ENCODE data around the gene PRR22. TPM values are rescaled to one million over a fixed set of nuclear protein-coding genes. Genes with fewer than 3 reads are reported as not detected.

Gene PRR22
- polyA plus RNA-seq, 1 donor: 4.6 TPM

- Histone ChIP-seq H3K27ac (ENCODE audit: low read length) (peak within 1 kb of the TSS; percentile 96), H3K36me3 (ENCODE audit: control insufficient read depth, insufficient read depth, low read length) (peaks cover 40% of the 10 kb centered on the region), H3K4me1 (ENCODE audit: control insufficient read depth, insufficient read depth, low read length) (peaks cover 8% of the 10 kb centered on the region), H3K9me3 (ENCODE audit: control insufficient read depth, low read depth, low read length) (peaks cover 11% of the 10 kb centered on the region), H3K4me3 (ENCODE audit: low read length) (peak within 1 kb of the TSS; percentile 95), H3K27me3 (ENCODE audit: control insufficient read depth, insufficient read depth, low read length) (no peaks in the 10 kb centered on the region)
- WGBS (ENCODE audit: insufficient coverage, low lambda C conversion rate): no CpG with 5 or more reads among the region's 72 CpGs
- peak; percentile 99 for DNase-seq
Measured at GRCh38 chr19:5790559-5791520, 6.3 kb upstream of the PRR22 start, which contains the start of gene DUS3L. TSS of gene DUS3L (minus strand) at chr19:5791163. CDS start at chr19:5791141, 22 bp downstream.

DNA sequence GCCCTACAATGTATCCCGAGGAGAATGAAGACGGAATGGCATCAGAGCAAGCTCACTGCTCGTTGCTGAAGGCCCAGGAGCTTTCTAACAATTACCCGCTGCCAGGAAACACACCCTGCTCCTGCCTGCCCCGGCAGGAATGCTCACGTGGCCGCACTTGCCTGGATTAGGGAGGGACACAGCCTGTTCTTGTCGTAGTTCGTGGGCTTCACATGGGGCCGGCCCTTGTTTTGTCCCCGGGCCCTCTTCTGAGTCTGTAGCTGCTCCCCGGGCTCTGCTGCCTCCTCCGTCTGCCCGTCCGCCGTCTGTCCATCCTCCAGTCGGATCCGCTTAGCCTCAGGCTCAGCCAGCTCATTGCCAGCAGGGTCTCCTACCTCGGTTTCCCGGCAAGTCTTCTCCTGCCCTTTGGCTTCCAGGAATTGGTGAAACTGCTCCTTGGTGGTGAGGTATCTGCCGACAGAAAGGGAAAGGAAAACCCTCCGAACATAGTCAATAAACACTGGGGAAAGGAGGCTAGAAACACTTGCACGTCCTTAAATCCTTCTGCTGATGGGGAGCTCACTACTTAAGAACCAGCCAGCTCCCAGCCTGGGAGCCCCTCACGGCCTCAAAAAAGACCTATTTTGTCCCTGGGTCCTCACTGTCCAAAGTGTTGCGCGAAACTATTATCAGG lies 5.5 kb upstream of the PRR22 start:
- no peak for DNase-seq
- Histone ChIP-seq H3K36me3 (ENCODE audit: control insufficient read depth, insufficient read depth, low read length) (peaks cover 49% of the 10 kb centered on the region), H3K27me3 (ENCODE audit: control insufficient read depth, insufficient read depth, low read length) (no peaks in the 10 kb centered on the region), H3K27ac (ENCODE audit: low read length) (no peak overlapping the region), H3K9me3 (ENCODE audit: control insufficient read depth, low read depth, low read length) (peaks cover 15% of the 10 kb centered on the region), H3K4me3 (ENCODE audit: low read length) (peak overlapping the region; percentile 95), H3K4me1 (ENCODE audit: control insufficient read depth, insufficient read depth, low read length) (peaks cover 8% of the 10 kb centered on the region)
- WGBS (ENCODE audit: insufficient coverage, low lambda C conversion rate): no CpG with 5 or more reads among the region's 26 CpGs

GRCh38 chr19:5789351-5789761 lies 4.8 kb upstream of the PRR22 start:
- Histone ChIP-seq H3K27me3 (ENCODE audit: control insufficient read depth, insufficient read depth, low read length) (no peaks in the 10 kb centered on the region), H3K36me3 (ENCODE audit: control insufficient read depth, insufficient read depth, low read length) (peaks cover 53% of the 10 kb centered on the region), H3K9me3 (ENCODE audit: control insufficient read depth, low read depth, low read length) (peaks cover 15% of the 10 kb centered on the region), H3K4me1 (ENCODE audit: control insufficient read depth, insufficient read depth, low read length) (peaks cover 8% of the 10 kb centered on the region), H3K27ac (ENCODE audit: low read length) (no peak overlapping the region), H3K4me3 (ENCODE audit: low read length) (no peak overlapping the region)
- DNase-seq: no peak
- no CpG with 5 or more reads among the region's 39 CpGs for WGBS (ENCODE audit: insufficient coverage, low lambda C conversion rate)

DNA sequence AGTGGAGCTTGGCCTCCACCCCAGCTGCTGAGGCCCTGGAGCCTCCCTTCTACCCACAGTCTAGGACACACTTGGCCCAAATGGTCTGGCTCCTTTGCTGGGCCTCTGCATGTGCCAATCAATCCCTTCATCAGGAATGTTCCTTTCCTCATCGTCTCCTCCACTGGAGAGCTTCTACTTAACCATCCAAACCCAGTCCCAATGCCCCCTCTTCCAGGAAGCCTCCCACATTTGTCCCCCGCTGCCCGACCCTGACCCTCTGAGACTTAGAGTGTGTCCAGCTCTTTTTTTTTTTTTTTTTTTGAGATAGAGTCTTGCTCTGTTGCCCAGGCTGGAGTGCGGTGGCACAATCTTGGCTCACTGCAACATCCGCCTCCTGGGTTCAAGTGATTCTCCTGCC lies 3.9 kb upstream of the PRR22 start:
- Histone ChIP-seq H3K27ac (ENCODE audit: low read length) (no peak overlapping the region), H3K4me1 (ENCODE audit: control insufficient read depth, insufficient read depth, low read length) (peaks cover 8% of the 10 kb centered on the region), H3K9me3 (ENCODE audit: control insufficient read depth, low read depth, low read length) (peaks cover 15% of the 10 kb centered on the region), H3K36me3 (ENCODE audit: control insufficient read depth, insufficient read depth, low read length) (peaks cover 59% of the 10 kb centered on the region), H3K27me3 (ENCODE audit: control insufficient read depth, insufficient read depth, low read length) (no peaks in the 10 kb centered on the region), H3K4me3 (ENCODE audit: low read length) (no peak overlapping the region)
- no peak for DNase-seq
- WGBS (ENCODE audit: insufficient coverage, low lambda C conversion rate): 100% methylated on average over 2 of the region's 5 CpGs

GRCh38 chr19:5787409-5788182 lies 3.0 kb upstream of the PRR22 start:
- Histone ChIP-seq H3K9me3 (ENCODE audit: control insufficient read depth, low read depth, low read length) (peaks cover 15% of the 10 kb centered on the region), H3K27ac (ENCODE audit: low read length) (no peak overlapping the region), H3K36me3 (ENCODE audit: control insufficient read depth, insufficient read depth, low read length) (peaks cover 59% of the 10 kb centered on the region), H3K4me3 (ENCODE audit: low read length) (no peak overlapping the region), H3K4me1 (ENCODE audit: control insufficient read depth, insufficient read depth, low read length) (peaks cover 8% of the 10 kb centered on the region), H3K27me3 (ENCODE audit: control insufficient read depth, insufficient read depth, low read length) (no peaks in the 10 kb centered on the region)
- no CpG with 5 or more reads among the region's 39 CpGs for WGBS (ENCODE audit: insufficient coverage, low lambda C conversion rate)
- DNase-seq: no peak

GRCh38 chr19:5786593-5787408 lies 2.3 kb upstream of the PRR22 start:
- no peak for DNase-seq
- peaks cover 15% of the 10 kb centered on the region for H3K9me3 ChIP-seq (ENCODE audit: control insufficient read depth, low read depth, low read length)
- no peak overlapping the region for H3K4me3 ChIP-seq (ENCODE audit: low read length)
- no CpG with 5 or more reads among the region's 44 CpGs for WGBS (ENCODE audit: insufficient coverage, low lambda C conversion rate)
- peaks cover 59% of the 10 kb centered on the region for H3K36me3 ChIP-seq (ENCODE audit: control insufficient read depth, insufficient read depth, low read length)
- H3K4me1 ChIP-seq (ENCODE audit: control insufficient read depth, insufficient read depth, low read length): peaks cover 8% of the 10 kb centered on the region
- no peak overlapping the region for H3K27ac ChIP-seq (ENCODE audit: low read length)
- H3K27me3 ChIP-seq (ENCODE audit: control insufficient read depth, insufficient read depth, low read length): no peaks in the 10 kb centered on the region

- no CpG with 5 or more reads among the region's 37 CpGs for WGBS (ENCODE audit: insufficient coverage, low lambda C conversion rate)
- H3K4me3 ChIP-seq (ENCODE audit: low read length): no peak overlapping the region
- H3K9me3 ChIP-seq (ENCODE audit: control insufficient read depth, low read depth, low read length): peaks cover 10% of the 10 kb centered on the region
- DNase-seq: no peak
- peaks cover 59% of the 10 kb centered on the region for H3K36me3 ChIP-seq (ENCODE audit: control insufficient read depth, insufficient read depth, low read length)
- H3K4me1 ChIP-seq (ENCODE audit: control insufficient read depth, insufficient read depth, low read length): peaks cover 5% of the 10 kb centered on the region
- no peaks in the 10 kb centered on the region for H3K27me3 ChIP-seq (ENCODE audit: control insufficient read depth, insufficient read depth, low read length)
- H3K27ac ChIP-seq (ENCODE audit: low read length): no peak overlapping the region
Measured at GRCh38 chr19:5785423-5785822, 877 bp upstream of the PRR22 start.

GRCh38 chr19:5782945-5783919 lies 1.3 kb downstream of the PRR22 start:
- Histone ChIP-seq H3K27me3 (ENCODE audit: control insufficient read depth, insufficient read depth, low read length) (no peaks in the 10 kb centered on the region), H3K4me3 (ENCODE audit: low read length) (no peak overlapping the region), H3K36me3 (ENCODE audit: control insufficient read depth, insufficient read depth, low read length) (peaks cover 41% of the 10 kb centered on the region), H3K27ac (ENCODE audit: low read length) (no peak overlapping the region), H3K4me1 (ENCODE audit: control insufficient read depth, insufficient read depth, low read length) (no peaks in the 10 kb centered on the region), H3K9me3 (ENCODE audit: control insufficient read depth, low read depth, low read length) (peaks cover 10% of the 10 kb centered on the region)
- no peak for DNase-seq
- WGBS (ENCODE audit: insufficient coverage, low lambda C conversion rate): no CpG with 5 or more reads among the region's 48 CpGs

DNA sequence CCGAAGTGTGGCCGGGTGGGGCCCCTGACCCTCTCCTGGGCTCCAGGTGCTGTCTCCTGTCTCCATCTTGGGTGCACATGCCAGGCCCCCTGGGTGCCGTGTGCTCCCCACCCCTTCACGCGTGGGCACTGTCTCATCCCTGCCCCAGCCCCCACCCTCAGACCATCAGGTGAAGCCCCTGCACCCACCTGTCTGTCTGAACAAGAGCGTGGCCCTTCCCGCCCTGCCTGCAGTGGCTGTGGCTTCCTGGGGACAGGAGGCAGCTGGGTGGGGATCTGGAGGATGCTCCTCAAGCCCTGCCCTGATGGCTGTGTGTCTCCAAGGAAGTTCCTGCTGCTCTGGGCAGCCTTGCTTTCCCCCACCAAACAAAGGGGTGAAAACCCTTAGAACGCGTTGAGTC lies 2.2 kb downstream of the PRR22 start:
- Histone ChIP-seq H3K9me3 (ENCODE audit: control insufficient read depth, low read depth, low read length) (peaks cover 10% of the 10 kb centered on the region), H3K36me3 (ENCODE audit: control insufficient read depth, insufficient read depth, low read length) (peaks cover 32% of the 10 kb centered on the region), H3K27me3 (ENCODE audit: control insufficient read depth, insufficient read depth, low read length) (no peaks in the 10 kb centered on the region), H3K4me3 (ENCODE audit: low read length) (no peak overlapping the region), H3K4me1 (ENCODE audit: control insufficient read depth, insufficient read depth, low read length) (no peaks in the 10 kb centered on the region), H3K27ac (ENCODE audit: low read length) (no peak overlapping the region)
- no peak for DNase-seq
- WGBS (ENCODE audit: insufficient coverage, low lambda C conversion rate): no CpG with 5 or more reads among the region's 9 CpGs

Measured in large intestine (tissue), 3 donors.